HepG2 (cell line): ENCODE data around the gene ARAP1. TPM values are rescaled to one million over a fixed set of nuclear protein-coding genes. Genes with fewer than 3 reads are reported as not detected.
A peak's percentile ranks its signal among the peaks of the same experiment; 100 is the strongest.

Experiments
- ARID2 ChIP-seq: sonication (generic); formaldehyde crosslinking; IDR thresholded peaks from 2 replicates; pipeline ENCODE4 v1.8.1; 2022; ENCODE audit warnings: mild to moderate bottlenecking, missing genetic modification reagents, borderline replicate concordance
- ATF3 ChIP-seq: sonication (generic); formaldehyde crosslinking; IDR thresholded peaks from 2 replicates; pipeline ENCODE4 v1.4.0; 2020; ENCODE audit warnings: missing genetic modification reagents
- BCL6 ChIP-seq: IDR thresholded peaks from 2 replicates; pipeline ENCODE4 v1.6.1; 2016; ENCODE audit warnings: missing genetic modification reagents, missing compliant biosample characterization
- DBP ChIP-seq: sonication (generic); formaldehyde crosslinking; IDR thresholded peaks from 2 replicates; pipeline ENCODE4 v1.4.0; 2020; ENCODE audit warnings: missing genetic modification reagents; ENCODE audit errors: not compliant biosample characterization
- FOXK2 ChIP-seq: fragments of 450-650 bp; IDR thresholded peaks from 2 replicates; pipeline ENCODE4 v1.6.1; 2016
- HDAC1 ChIP-seq: sonication (generic); formaldehyde crosslinking; IDR thresholded peaks from 2 replicates; pipeline ENCODE4 v1.5.1; 2020; ENCODE audit warnings: mild to moderate bottlenecking, missing genetic modification reagents
- HOMEZ ChIP-seq: IDR thresholded peaks from 2 replicates; pipeline ENCODE4 v1.6.1; 2016; ENCODE audit warnings: low read depth
- HOXA5 ChIP-seq: sonication (generic); formaldehyde crosslinking; IDR thresholded peaks from 2 replicates; pipeline ENCODE4 v1.4.0; 2020; ENCODE audit warnings: missing genetic modification reagents
- IKZF5 ChIP-seq: IDR thresholded peaks from 2 replicates; pipeline ENCODE4 v1.6.1; 2018; ENCODE audit warnings: missing genetic modification reagents, mild to moderate bottlenecking, missing compliant biosample characterization
- MXI1 ChIP-seq: IDR thresholded peaks from 3 replicates; pipeline ENCODE4 v1.6.1; 2012; ENCODE audit warnings: low read depth, low read length, inconsistent platforms, borderline replicate concordance
- NR0B2 ChIP-seq: sonication (generic); formaldehyde crosslinking; IDR thresholded peaks from 2 replicates; pipeline ENCODE4 v1.4.0; 2020; ENCODE audit warnings: mild to moderate bottlenecking, missing genetic modification reagents
- RAD21 ChIP-seq: fragments of 450-650 bp; formaldehyde crosslinking; IDR thresholded peaks from 2 replicates; pipeline ENCODE4 v1.5.0; 2020; ENCODE audit warnings: mild to moderate bottlenecking
- RCOR2 ChIP-seq: IDR thresholded peaks from 2 replicates; pipeline ENCODE4 v1.6.1; 2016; ENCODE audit warnings: missing biosample characterization, missing genetic modification reagents
- REPIN1 ChIP-seq: sonication (generic); formaldehyde crosslinking; IDR thresholded peaks from 2 replicates; pipeline ENCODE4 v1.8.0; 2022; ENCODE audit warnings: missing genetic modification reagents, low read depth, mild to moderate bottlenecking, borderline replicate concordance
- XBP1 ChIP-seq: sonication (generic); formaldehyde crosslinking; IDR thresholded peaks from 2 replicates; pipeline ENCODE4 v1.5.0; 2020; ENCODE audit warnings: missing genetic modification reagents
- ZBTB39 ChIP-seq: sonication (generic); formaldehyde crosslinking; IDR thresholded peaks from 2 replicates; pipeline ENCODE4 v1.5.0; 2020; ENCODE audit warnings: missing genetic modification reagents
- ZBTB7A ChIP-seq: sonication (generic); formaldehyde crosslinking; IDR thresholded peaks from 2 replicates; pipeline ENCODE4 v1.8.0; 2022; ENCODE audit warnings: mild to moderate bottlenecking, missing genetic modification reagents
- ZNF281 ChIP-seq: sonication (generic); formaldehyde crosslinking; IDR thresholded peaks from 2 replicates; pipeline ENCODE4 v1.4.0; 2020; ENCODE audit warnings: missing genetic modification reagents, borderline replicate concordance
- ZNF329 ChIP-seq: sonication (generic); formaldehyde crosslinking; IDR thresholded peaks from 2 replicates; pipeline ENCODE4 v1.9.0; 2021; ENCODE audit warnings: low read depth, mild to moderate bottlenecking, missing genetic modification reagents
- ZNF746 ChIP-seq: sonication (generic); formaldehyde crosslinking; IDR thresholded peaks from 2 replicates; pipeline ENCODE4 v1.8.0; 2022; ENCODE audit warnings: mild to moderate bottlenecking, missing genetic modification reagents
- ZNF777 ChIP-seq: sonication (generic); formaldehyde crosslinking; IDR thresholded peaks from 2 replicates; pipeline ENCODE4 v1.4.0; 2020; ENCODE audit warnings: missing genetic modification reagents
- polyA plus RNA-seq, 8 experiments: library from polyadenylated mRNA; depleted of rRNA in 3 of 8; stranded (reverse) in 7 of 8; unstranded in 1 of 8; fragments of >200 nt; fragmentation: Illumina TruSeq in 4 of 8; extraction: Trizol in 4 of 8; gene quantifications; 2 replicates each; pipeline versions ENCODE4 v1.2.1 to v1.2.3, GENCODE V29; 2011 to 2016; ENCODE audit warnings: low read depth in 4 of 8, missing spikeins in 1 of 8, mixed read lengths in 1 of 8; ENCODE audit not compliant: insufficient read depth in 1 of 8
- total RNA-seq, 5 experiments: library from RNA; depleted of rRNA; stranded (reverse); fragments of >200 nt; fragmentation: Illumina TruSeq; extraction: Trizol; gene quantifications; 2 replicates each; pipeline ENCODE4 v1.2.3, GENCODE V29; 2016; ENCODE audit warnings: low read depth in 1 of 5

Gene ARAP1
- total and polyA plus RNA-seq, 2 of the 13 experiments (the other 11 are each of a cell fraction or from before 2014, with no cell fraction given): 43.2 to 55.5 TPM

GRCh38 chr11:72777755-72778278 lies 25.6 kb upstream of the ARAP1 start (continued):
- TF ChIP-seq ZNF281 (CRISPR knock-in tag) (0 out of 2 replicates have a peak, but pooled peaks have one; percentile 7), RAD21 (CRISPR knock-in tag) (peak; percentile 10; the same call in 1 of the 2 replicates), ZNF746 (CRISPR knock-in tag) (peak; percentile 64), HOMEZ (CRISPR knock-in tag) (no peak), ARID2 (CRISPR knock-in tag) (0 out of 2 replicates have a peak, but pooled peaks have one; percentile 42), ZNF329 (CRISPR knock-in tag) (0 out of 2 replicates have a peak, but pooled peaks have one; percentile 10), DBP (CRISPR knock-in tag) (no peak), IKZF5 (peak; percentile 58; the same call in 1 of the 2 replicates), ATF3 (CRISPR knock-in tag) (no peak; the same call in 1 of the 2 replicates), ZNF777 (CRISPR knock-in tag) (peak; percentile 11; the same call in 1 of the 2 replicates), RCOR2 (CRISPR knock-in tag) (peak; percentile 61), HOXA5 (peak; percentile 48; the same call in 1 of the 2 replicates), NR0B2 (CRISPR knock-in tag) (no peak), BCL6 (peak; percentile 52; the same call in 1 of the 2 replicates), MXI1 (peak; percentile 72; the same call in 1 of the 3 replicates), FOXK2 (no peak), REPIN1 (CRISPR knock-in tag) (peak; percentile 6; the same call in 1 of the 2 replicates), ZBTB39 (CRISPR knock-in tag) (no peak), XBP1 (CRISPR knock-in tag) (no peak), HDAC1 (CRISPR knock-in tag) (peak; percentile 50; the same call in 1 of the 2 replicates), ZBTB7A (CRISPR knock-in tag) (peak; percentile 66; the same call in 1 of the 2 replicates)
